GM23338 (cell line): Measurements from ENCODE around the gene HS1BP3. TPM values are rescaled to one million over a fixed set of nuclear protein-coding genes. Genes with fewer than 3 reads are reported as not detected.

Source experiments
- ATAC-seq: fragments of 200-7000 bp; cut with Tn5 transposase; 3 replicates; pipeline ENCODE4 v1.9.1; 2020
- DNase-seq: peaks from one replicate; pipeline ENCODE4 v3.0.0-alpha.2; 2015; ENCODE audit warnings: low spot score
- H2AFZ ChIP-seq: fragments of 200-600 bp; sonication (generic); 2 replicates; pipeline ENCODE4 v1.8.0; 2016; ENCODE audit warnings: antibody characterized with exemption, mild to moderate bottlenecking, moderate library complexity
- H3F3A ChIP-seq: fragments of 200-600 bp; sonication (generic); replicated peaks from 2 replicates; pipeline ENCODE4 v1.8.0; 2017; ENCODE audit warnings: antibody characterized with exemption, mixed run types, low read depth
- H3K27ac ChIP-seq: fragments of 200-600 bp; sonication (generic); 2 replicates; pipeline ENCODE4 v1.6.1; 2016; ENCODE audit warnings: low read depth
- H3K27me3 ChIP-seq: fragments of 200-600 bp; sonication (generic); 2 replicates; pipeline ENCODE4 v1.8.0; 2016; ENCODE audit warnings: mild to moderate bottlenecking, mixed run types, moderate library complexity; ENCODE audit not compliant: insufficient read depth
- H3K36me3 ChIP-seq: fragments of 200-600 bp; sonication (generic); 2 replicates; pipeline ENCODE4 v1.8.0; 2016; ENCODE audit warnings: mild to moderate bottlenecking; ENCODE audit not compliant: insufficient read depth
- H3K4me1 ChIP-seq: fragments of 200-600 bp; sonication (generic); 2 replicates; pipeline ENCODE4 v1.8.0; 2016; ENCODE audit warnings: mild to moderate bottlenecking, moderate library complexity; ENCODE audit not compliant: insufficient read depth
- H3K4me2 ChIP-seq: fragments of 200-600 bp; sonication (generic); 2 replicates; pipeline ENCODE4 v1.7.1; 2017; ENCODE audit warnings: mixed run types
- H3K4me3 ChIP-seq: fragments of 200-600 bp; sonication (generic); 2 replicates; pipeline ENCODE4 v1.6.1; 2016; ENCODE audit warnings: mixed run types
- H3K79me2 ChIP-seq: fragments of 200-600 bp; sonication (generic); replicated peaks from 2 replicates; pipeline ENCODE4 v1.8.0; 2017; ENCODE audit warnings: mild to moderate bottlenecking; ENCODE audit not compliant: insufficient read depth
- H3K9me2 ChIP-seq: fragments of 200-600 bp; sonication (generic); 2 replicates; pipeline ENCODE4 v1.8.0; 2017; ENCODE audit not compliant: insufficient read depth
- H4K20me1 ChIP-seq: fragments of 200-600 bp; sonication (generic); replicated peaks from 2 replicates; pipeline ENCODE4 v1.8.0; 2017; ENCODE audit warnings: mild to moderate bottlenecking; ENCODE audit not compliant: insufficient read depth
- H3K27ac Mint-ChIP-seq: 2 replicates; pipeline ENCODE4 v1.8.0; 2020; ENCODE audit warnings: inconsistent platforms, mild to moderate bottlenecking, moderate library complexity, mixed read lengths
- H3K27me3 Mint-ChIP-seq: 3 replicates; pipeline ENCODE4 v1.8.0; 2022; ENCODE audit warnings: low read depth, mild to moderate bottlenecking, moderate library complexity, mixed read lengths, inconsistent platforms; ENCODE audit not compliant: insufficient read depth, poor library complexity
- H3K36me3 Mint-ChIP-seq: 3 replicates; pipeline ENCODE4 v1.8.0; 2021; ENCODE audit warnings: low read depth, mild to moderate bottlenecking, inconsistent platforms, moderate library complexity, mixed read lengths
- H3K4me1 Mint-ChIP-seq: 3 replicates; pipeline ENCODE4 v1.8.0; 2020; ENCODE audit warnings: mild to moderate bottlenecking, inconsistent platforms, mixed read lengths
- H3K4me3 Mint-ChIP-seq: 3 replicates; pipeline ENCODE4 v1.8.0; 2021; ENCODE audit warnings: moderate library complexity, mild to moderate bottlenecking, inconsistent platforms, mixed read lengths
- H3K9me3 Mint-ChIP-seq: 3 replicates; pipeline ENCODE4 v1.8.0; 2020; ENCODE audit warnings: moderate library complexity, mild to moderate bottlenecking, inconsistent platforms, mixed read lengths
- CREB1 ChIP-seq: fragments of 250-450 bp; sonication (Bioruptor Pico); IDR thresholded peaks from 2 replicates; pipeline ENCODE4 v1.5.0; 2020; ENCODE audit warnings: low read depth, mild to moderate bottlenecking, moderate library complexity
- ETS1 ChIP-seq: IDR thresholded peaks from 2 replicates; pipeline ENCODE4 v1.6.1; 2016; ENCODE audit warnings: antibody characterized with exemption
- EZH2 ChIP-seq: fragments of 200-600 bp; sonication (generic); IDR thresholded peaks from one replicate; pipeline ENCODE4 v1.8.0; 2017; ENCODE audit warnings: antibody characterized with exemption, mild to moderate bottlenecking, low read depth; ENCODE audit not compliant: unreplicated experiment
- JUNB ChIP-seq: IDR thresholded peaks from one replicate; pipeline ENCODE4 v1.6.1; 2016; ENCODE audit warnings: antibody characterized with exemption; ENCODE audit not compliant: unreplicated experiment
- POLR2AphosphoS5 ChIP-seq: IDR thresholded peaks from 2 replicates; pipeline ENCODE4 v1.6.1; 2016; ENCODE audit warnings: antibody characterized with exemption, low read depth
- REST ChIP-seq: IDR thresholded peaks from one replicate; pipeline ENCODE4 v1.6.1; 2018; ENCODE audit warnings: antibody characterized with exemption; ENCODE audit not compliant: unreplicated experiment
- ZNF114 ChIP-seq: fragments of 250-450 bp; sonication (Bioruptor Pico); IDR thresholded peaks from 2 replicates; pipeline ENCODE4 v1.5.0; 2020; ENCODE audit warnings: mild to moderate bottlenecking, moderate library complexity
- ZNF331 ChIP-seq: fragments of 250-450 bp; sonication (Bioruptor Pico); IDR thresholded peaks from 2 replicates; pipeline ENCODE4 v1.5.0; 2020; ENCODE audit warnings: low read depth, mild to moderate bottlenecking, moderate library complexity
- ZNF462 ChIP-seq: fragments of 250-450 bp; sonication (Bioruptor Pico); IDR thresholded peaks from 2 replicates; pipeline ENCODE4 v1.5.0; 2020; ENCODE audit warnings: mild to moderate bottlenecking, moderate library complexity
- polyA plus RNA-seq: library from polyadenylated mRNA; unstranded; fragments of >200 nt; fragmentation: Nextera tagmentation; extraction: Ambion mirVana; gene quantifications from 2 replicates; pipeline ENCODE4 v1.2.1, GENCODE V29; 2016
- total RNA-seq: library from RNA; depleted of rRNA; stranded (reverse); fragments of >200 nt; shearing (Covaris generic); gene quantifications from 2 replicates; pipeline ENCODE4 v1.2.3, GENCODE V29; 2014

Gene HS1BP3
- total and polyA plus RNA-seq, 2 experiments from 2014 or later: 7.2 to 15.0 TPM

GRCh38 chr2:20647738-20648137, 3.2 kb downstream of the HS1BP3 start:
- Histone ChIP-seq H3F3A (no peaks in the 10 kb centered on the region), H2AFZ (no peak overlapping the region), H3K9me2 (no peaks in the 10 kb centered on the region), H3K27ac (no peak overlapping the region), H3K4me3 (no peak overlapping the region), H3K4me1 (peaks cover 14% of the 10 kb centered on the region), H3K4me2 (no peak overlapping the region), H3K36me3 (no peaks in the 10 kb centered on the region), H3K79me2 (no peaks in the 10 kb centered on the region), H3K27me3 (peaks cover 10% of the 10 kb centered on the region; the same call in 1 of the 2 replicates), H4K20me1 (no peaks in the 10 kb centered on the region)
- ATAC-seq (no peak), DNase-seq (no peak)
- H3K27ac Mint-ChIP-seq: no peak overlapping the region
- no peaks in the 10 kb centered on the region; the same call in 1 of the 3 replicates for H3K36me3 Mint-ChIP-seq
- H3K27me3 Mint-ChIP-seq: peaks cover 20% of the 10 kb centered on the region
- no peak overlapping the region for H3K4me3 Mint-ChIP-seq
- TF ChIP-seq POLR2AphosphoS5 (no peak), ZNF331 (CRISPR knock-in tag) (no peak), EZH2 (no peak), REST (no peak), ZNF114 (CRISPR knock-in tag) (no peak), CREB1 (CRISPR knock-in tag) (no peak), ZNF462 (no peak), JUNB (no peak), ETS1 (no peak)
- H3K4me1 Mint-ChIP-seq: peaks cover 26% of the 10 kb centered on the region
- no peaks in the 10 kb centered on the region; the same call in 2 of the 3 replicates for H3K9me3 Mint-ChIP-seq
